Panc1 (cell line): ENCODE measurements around the gene HELLS. TPM values are rescaled to one million over a fixed set of nuclear protein-coding genes. Genes with fewer than 3 reads are reported as not detected.
"Not testable (repeated sequence)": the region's sequence is repeated elsewhere in the genome, so short reads cannot be mapped to it uniquely, and the experiment has no call there.

Experiments
- ATAC-seq: fragments of 200-7000 bp; cut with Tn5 transposase; 2 replicates; pipeline ENCODE4 v1.9.1; 2020; ENCODE audit warnings: mild to moderate bottlenecking, moderate library complexity
- BruUV-seq: library from RNA; stranded (reverse); fragments of 400-500 nt; replicated peaks from 2 replicates; lab custom pipeline; 2021; lab: Mats Ljungman, UMichigan
- CTCF ChIA-PET: fragments of 300-600 bp; sonication (Branson Sonifier 250); formaldehyde crosslinking; loops from one replicate; lab custom pipeline; 2022; ENCODE audit warnings: antibody characterized with exemption; lab: Charles Lee
- POLR2A ChIA-PET: fragments of 300-600 bp; sonication (Branson Sonifier 250); formaldehyde crosslinking; loops from one replicate; lab custom pipeline; 2022; ENCODE audit warnings: antibody characterized with exemption; lab: Charles Lee
- DNase-seq: peaks from one replicate; pipeline ENCODE4 v3.0.0-alpha.2; 2010; ENCODE audit warnings: low read depth, low spot score
- H3K27ac ChIP-seq: 2 replicates; pipeline ENCODE4 v1.5.1; 2011; ENCODE audit warnings: mild to moderate bottlenecking, low read length, inconsistent platforms
- H3K27me3 ChIP-seq: fragments of 200-500 bp; sonication (Bioruptor generic); 2 replicates; pipeline ENCODE4 v1.6.0; 2014; ENCODE audit warnings: low read length, inconsistent platforms; ENCODE audit not compliant: control insufficient read depth, insufficient read depth
- H3K36me3 ChIP-seq: fragments of 200-500 bp; sonication (Bioruptor generic); 2 replicates; pipeline ENCODE4 v1.5.1; 2014; ENCODE audit warnings: inconsistent platforms, mild to moderate bottlenecking, low read length, moderate library complexity; ENCODE audit not compliant: control insufficient read depth, insufficient read depth
- H3K4me1 ChIP-seq: 2 replicates; pipeline ENCODE4 v1.5.1; 2011; ENCODE audit warnings: inconsistent platforms, mild to moderate bottlenecking, low read length, moderate library complexity; ENCODE audit not compliant: control insufficient read depth, insufficient read depth
- H3K4me3 ChIP-seq, 2 experiments: 2 replicates each; pipeline ENCODE4 v1.5.1; 2011 to 2012; ENCODE audit warnings: low read depth in 2 of 2, low read length in 2 of 2, mild to moderate bottlenecking in 2 of 2, inconsistent platforms in 1 of 2, moderate library complexity in 1 of 2
- H3K9me3 ChIP-seq: fragments of 200-500 bp; sonication (Bioruptor generic); 2 replicates; pipeline ENCODE4 v1.5.1; 2014; ENCODE audit warnings: low read depth, mild to moderate bottlenecking, inconsistent platforms, low read length, moderate library complexity; ENCODE audit not compliant: control insufficient read depth, insufficient read depth
- CTCF ChIP-seq: fragments of 450-650 bp; IDR thresholded peaks from 2 replicates; pipeline ENCODE4 v1.5.1; 2017; ENCODE audit warnings: mild to moderate bottlenecking
- POLR2AphosphoS5 ChIP-seq: IDR thresholded peaks from 2 replicates; pipeline ENCODE4 v1.6.1; 2012; ENCODE audit warnings: mild to moderate bottlenecking, low read depth, low read length, moderate library complexity
- SIN3A ChIP-seq: IDR thresholded peaks from 2 replicates; pipeline ENCODE4 v1.6.1; 2012; ENCODE audit warnings: low read depth, mild to moderate bottlenecking, low read length, moderate library complexity, borderline replicate concordance; ENCODE audit not compliant: insufficient read depth
- TCF7L2 ChIP-seq: IDR thresholded peaks from 2 replicates; pipeline ENCODE4 v1.6.1; 2011; ENCODE audit warnings: mild to moderate bottlenecking, low read depth, low read length, inconsistent platforms
- in situ Hi-C: cut with HindIII; loops from 2 replicates; pipeline ENCODE4 v1.10.0; 2016; ENCODE audit warnings: low sequenced_read_pairs, low pct_unique_long_range_greater_than_20kb
- intact Hi-C: fragments of 100-400 bp; cut with micrococcal nuclease; formaldehyde crosslinking; loops from one replicate; pipeline ENCODE4 v1.10.0; 2022; ENCODE audit not compliant: unreplicated experiment
- total RNA-seq: library from RNA; stranded (reverse); gene quantifications from one replicate; pipeline ENCODE4 v1.2.1, GENCODE V29; 2021; ENCODE audit not compliant: unreplicated experiment
- TF ChIP-seq, protein P1 (sequence below), 2 experiments: IDR thresholded peaks; 2 replicates each; pipeline ENCODE4 v1.6.1; 2011 to 2012; ENCODE audit warnings: low read depth in 2 of 2, control low read depth in 1 of 2, low read length in 1 of 2, mild to moderate bottlenecking in 1 of 2, moderate library complexity in 1 of 2; ENCODE audit not compliant: insufficient read depth in 1 of 2

The HELLS gene
- total RNA-seq, 1 experiment from 2014 or later, result 145 TPM

DNA sequence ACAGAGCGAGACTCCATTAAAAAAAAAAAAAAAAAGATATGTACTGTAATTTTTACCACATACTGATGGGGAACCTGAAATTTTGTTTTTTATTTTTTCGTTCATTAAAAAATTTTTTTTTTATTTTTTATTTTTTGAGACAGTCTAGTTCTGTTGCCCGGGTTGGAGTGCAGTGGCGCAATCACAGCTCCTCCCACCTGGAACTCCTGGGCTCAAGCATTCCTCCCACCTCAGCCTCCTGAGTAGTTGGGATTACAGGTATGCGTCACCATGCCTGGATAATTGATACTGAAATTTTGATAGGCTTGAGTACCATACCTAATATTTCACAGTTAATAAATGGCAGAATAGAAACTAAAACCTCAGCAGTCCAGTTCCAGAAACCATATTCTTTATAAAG, 20.9 kb upstream of the HELLS start:
- peaks cover 4% of the 10 kb centered on the region; the same call in 1 of the 2 replicates for H3K36me3 ChIP-seq
- H3K4me3 ChIP-seq, result no peak overlapping the region
- TF ChIP-seq TCF7L2, result no peak
- TF ChIP-seq, protein P1, sequence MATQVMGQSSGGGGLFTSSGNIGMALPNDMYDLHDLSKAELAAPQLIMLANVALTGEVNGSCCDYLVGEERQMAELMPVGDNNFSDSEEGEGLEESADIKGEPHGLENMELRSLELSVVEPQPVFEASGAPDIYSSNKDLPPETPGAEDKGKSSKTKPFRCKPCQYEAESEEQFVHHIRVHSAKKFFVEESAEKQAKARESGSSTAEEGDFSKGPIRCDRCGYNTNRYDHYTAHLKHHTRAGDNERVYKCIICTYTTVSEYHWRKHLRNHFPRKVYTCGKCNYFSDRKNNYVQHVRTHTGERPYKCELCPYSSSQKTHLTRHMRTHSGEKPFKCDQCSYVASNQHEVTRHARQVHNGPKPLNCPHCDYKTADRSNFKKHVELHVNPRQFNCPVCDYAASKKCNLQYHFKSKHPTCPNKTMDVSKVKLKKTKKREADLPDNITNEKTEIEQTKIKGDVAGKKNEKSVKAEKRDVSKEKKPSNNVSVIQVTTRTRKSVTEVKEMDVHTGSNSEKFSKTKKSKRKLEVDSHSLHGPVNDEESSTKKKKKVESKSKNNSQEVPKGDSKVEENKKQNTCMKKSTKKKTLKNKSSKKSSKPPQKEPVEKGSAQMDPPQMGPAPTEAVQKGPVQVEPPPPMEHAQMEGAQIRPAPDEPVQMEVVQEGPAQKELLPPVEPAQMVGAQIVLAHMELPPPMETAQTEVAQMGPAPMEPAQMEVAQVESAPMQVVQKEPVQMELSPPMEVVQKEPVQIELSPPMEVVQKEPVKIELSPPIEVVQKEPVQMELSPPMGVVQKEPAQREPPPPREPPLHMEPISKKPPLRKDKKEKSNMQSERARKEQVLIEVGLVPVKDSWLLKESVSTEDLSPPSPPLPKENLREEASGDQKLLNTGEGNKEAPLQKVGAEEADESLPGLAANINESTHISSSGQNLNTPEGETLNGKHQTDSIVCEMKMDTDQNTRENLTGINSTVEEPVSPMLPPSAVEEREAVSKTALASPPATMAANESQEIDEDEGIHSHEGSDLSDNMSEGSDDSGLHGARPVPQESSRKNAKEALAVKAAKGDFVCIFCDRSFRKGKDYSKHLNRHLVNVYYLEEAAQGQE (IDR thresholded peaks at IDR 0.05; ENCODE audit: insufficient read depth in 1 of 2, low read depth in 2 of 2, low read length in 1 of 2), result no peak
- intact Hi-C loops (no loop called here), in situ Hi-C loops (no loop called here)
- ChIA-PET POLR2A (no interaction called here), CTCF (no interaction called here)
- no TSS peak for BruUV-seq
- H3K4me1 ChIP-seq, result no peaks in the 10 kb centered on the region
- no peak overlapping the region for H3K27ac ChIP-seq
- H3K27me3 ChIP-seq, result no peaks in the 10 kb centered on the region
- DNase-seq (no peak), ATAC-seq (no peak)
- no peaks in the 10 kb centered on the region for H3K9me3 ChIP-seq

GRCh38 chr10:94531550-94531949, 14.0 kb upstream of the HELLS start:
- intact Hi-C loops, CTCF ChIA-PET, DNase-seq, BruUV-seq, H3K36me3 ChIP-seq, H3K27ac ChIP-seq, ATAC-seq, in situ Hi-C loops, H3K4me1 ChIP-seq, H3K9me3 ChIP-seq, H3K4me3 ChIP-seq, H3K27me3 ChIP-seq: not testable (repeated sequence)
- POLR2A ChIA-PET, result interaction anchor here (0.6 kb wide), 1 partner anchor 14 kb away, joined by 4 read pairs; no protein-coding TSS in a partner anchor

- TSS peak; percentile 47 for BruUV-seq
These were observed 12.6 kb upstream of the HELLS start for GRCh38 chr10:94533027-94533426.

More at GRCh38 chr10:94533027-94533426, 12.6 kb upstream of the HELLS start:
- DNase-seq (no peak), ATAC-seq (no peak)
- in situ Hi-C loops, result no loop called here
- ChIA-PET POLR2A (interaction anchor here (0.6 kb wide), 1 partner anchor 11 kb away, joined by 15 read pairs; no protein-coding TSS in a partner anchor), CTCF (no interaction called here)
- Histone ChIP-seq H3K27ac (no peak overlapping the region), H3K4me1 (no peaks in the 10 kb centered on the region), H3K27me3 (no peaks in the 10 kb centered on the region), H3K36me3 (peaks cover 2% of the 10 kb centered on the region; the same call in 1 of the 2 replicates), H3K4me3 (no peak overlapping the region), H3K9me3 (no peaks in the 10 kb centered on the region)
- intact Hi-C loops, result no loop called here
- TF ChIP-seq TCF7L2, result no peak
- TF ChIP-seq SIN3A, result no peak
- no peak for TF ChIP-seq POLR2AphosphoS5
- TF ChIP-seq, protein P1 (IDR thresholded peaks at IDR 0.05; ENCODE audit: insufficient read depth in 1 of 2, low read depth in 2 of 2, low read length in 1 of 2), result no peak
- no peak for TF ChIP-seq CTCF
